NT2/D1 (cell line): Measurements from ENCODE around the gene KNL1.

Experiments
- SUZ12 ChIP-seq: IDR thresholded peaks from 2 replicates; pipeline ENCODE4 v1.6.1; 2011; ENCODE audit not compliant: insufficient read length, insufficient read depth; ENCODE audit errors: extremely low read depth
- YY1 ChIP-seq: IDR thresholded peaks from 2 replicates; pipeline ENCODE4 v1.6.1; 2011; ENCODE audit not compliant: insufficient read length, insufficient read depth
- ZNF274 ChIP-seq: IDR thresholded peaks from 2 replicates; pipeline ENCODE4 v1.6.1; 2011; ENCODE audit warnings: mild to moderate bottlenecking, low read depth, low read length

- TF ChIP-seq ZNF274 (no peak), SUZ12 (no peak), YY1 (no peak)
Observed at GRCh38 chr15:40593165-40593564, 884 bp upstream of the KNL1 start.
